ENCODE data around the gene CPT2.

Gene CPT2

DNA sequence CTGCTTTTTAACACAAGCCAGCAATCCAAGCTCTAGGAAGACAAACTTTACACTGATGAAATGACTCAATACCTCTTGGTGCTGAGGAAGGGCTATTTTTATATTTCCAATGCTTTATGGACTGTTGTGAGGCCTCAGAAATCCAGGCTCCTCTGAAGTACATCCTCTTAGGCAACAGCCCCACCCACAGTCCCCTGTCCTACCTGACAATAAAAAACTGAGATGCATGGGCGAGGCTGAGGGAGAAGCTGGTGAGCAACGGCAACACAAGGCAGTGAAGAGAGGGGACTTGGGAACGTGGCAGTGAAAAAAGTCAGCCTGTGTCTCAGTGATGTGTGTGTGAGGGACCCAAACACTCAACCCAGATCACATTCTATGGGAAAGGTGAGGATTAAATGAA, 10.1 kb upstream of the CPT2 start:
- POLR2A ChIA-PET: no interaction called here
- CTCF ChIA-PET: interaction anchor here (0.9 to 9.8 kb wide), 7 partner anchors 7 to 292 kb away, joined by 3 to 124 read pairs (median 5); partner anchors contain the start of gene CPT2
- TF ChIP-seq CTCF (IDR thresholded peaks at IDR 0.05; ENCODE audit: control extremely low read depth, extremely low read depth, low read depth, missing control alignments): no peak
- no peak for DNase-seq (ENCODE audit: extremely low spot score)

- POLR2A ChIA-PET: no interaction called here
- no peak for DNase-seq (ENCODE audit: extremely low spot score)
- CTCF ChIA-PET: interaction anchor here (2.2 to 9.8 kb wide), 3 partner anchors 7 to 14 kb away, joined by 5 to 124 read pairs (median 7); partner anchors contain the start of gene CPT2
- TF ChIP-seq CTCF (IDR thresholded peaks at IDR 0.05; ENCODE audit: control extremely low read depth, extremely low read depth, low read depth, missing control alignments): no peak
Observed at GRCh38 chr1:53187401-53187800, 9.2 kb upstream of the CPT2 start.

GRCh38 chr1:53188099-53188498, 8.5 kb upstream of the CPT2 start:
- no peak for DNase-seq (ENCODE audit: extremely low spot score)
- TF ChIP-seq CTCF (IDR thresholded peaks at IDR 0.05; ENCODE audit: control extremely low read depth, extremely low read depth, low read depth, missing control alignments): no peak
- ChIA-PET POLR2A (no interaction called here), CTCF (no interaction called here)

GRCh38 chr1:53189061-53189460, 7.6 kb upstream of the CPT2 start:
- no peak for DNase-seq (ENCODE audit: extremely low spot score)
- CTCF ChIA-PET: interaction anchor here (10.8 kb wide), 1 partner anchor 6 kb away, joined by 124 read pairs; no protein-coding TSS in a partner anchor
- no peak for TF ChIP-seq CTCF (IDR thresholded peaks at IDR 0.05; ENCODE audit: control extremely low read depth, extremely low read depth, low read depth, missing control alignments)
- POLR2A ChIA-PET: no interaction called here

GRCh38 chr1:53190210-53190611, 6.4 kb upstream of the CPT2 start:
- POLR2A ChIA-PET: interaction anchor here (0.6 kb wide), 1 partner anchor 1036 kb away, joined by 11 read pairs; no protein-coding TSS in a partner anchor
- DNase-seq (ENCODE audit: extremely low spot score): no peak
- CTCF ChIA-PET: interaction anchor here (10.8 kb wide), 1 partner anchor 7 kb away, joined by 124 read pairs; no protein-coding TSS in a partner anchor
- no peak for TF ChIP-seq CTCF (IDR thresholded peaks at IDR 0.05; ENCODE audit: control extremely low read depth, extremely low read depth, low read depth, missing control alignments)

DNA sequence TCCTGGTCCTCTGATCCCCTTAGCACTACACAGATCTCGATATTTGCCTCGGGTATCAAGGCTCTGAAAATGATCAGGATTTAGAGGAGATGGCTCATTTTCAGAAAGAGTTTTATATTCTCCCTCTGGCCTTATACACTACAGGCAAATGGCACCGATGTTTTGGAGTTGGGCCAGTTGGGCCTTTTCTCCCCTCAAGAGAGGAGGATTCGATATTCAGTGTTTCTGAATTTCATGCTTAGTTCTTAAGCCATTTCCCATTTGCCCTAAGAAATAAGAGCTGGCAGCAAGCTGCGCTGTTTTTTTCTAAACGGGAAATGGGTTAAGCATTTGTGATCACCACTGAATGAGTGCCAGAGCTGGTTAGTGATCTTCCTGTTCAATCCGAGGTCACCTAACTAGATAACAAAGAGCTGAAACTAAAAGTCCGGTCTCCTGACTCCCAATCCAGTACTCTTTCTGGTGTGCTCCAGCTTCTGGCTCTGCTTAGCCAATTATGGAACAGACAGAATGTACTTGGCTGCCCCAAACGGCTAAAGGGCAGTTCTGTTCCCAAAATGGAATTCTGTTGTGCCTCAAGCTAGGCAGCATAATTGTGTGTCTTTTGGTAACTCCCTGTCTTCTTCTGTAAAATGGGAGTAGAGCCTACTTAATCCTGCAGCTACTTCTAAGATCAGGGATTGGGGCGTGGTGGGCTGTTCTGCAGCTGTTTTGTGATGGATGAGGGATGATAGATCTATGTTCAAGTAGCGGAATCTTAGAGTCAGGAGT, 1.2 kb upstream of the CPT2 start:
- POLR2A ChIA-PET: no interaction called here
- no peak for TF ChIP-seq CTCF (IDR thresholded peaks at IDR 0.05; ENCODE audit: control extremely low read depth, extremely low read depth, low read depth, missing control alignments)
- DNase-seq (ENCODE audit: extremely low spot score): no peak
- CTCF ChIA-PET: interaction anchor here (10.8 kb wide), 1 partner anchor 13 kb away, joined by 124 read pairs; no protein-coding TSS in a partner anchor
